Measurements from ENCODE around the gene LCN9. TPM values are rescaled to one million over a fixed set of nuclear protein-coding genes. Genes with fewer than 3 reads are reported as not detected.
A peak's percentile ranks its signal among the peaks of the same experiment; 100 is the strongest.
"Not testable (repeated sequence)": the region's sequence is repeated elsewhere in the genome, so short reads cannot be mapped to it uniquely, and the experiment has no call there.

Gene LCN9
- total RNA-seq, 8 experiments from 2014 or later, result 0.78 to 1.7 (median 0.81) TPM; not detected in 5

DNA sequence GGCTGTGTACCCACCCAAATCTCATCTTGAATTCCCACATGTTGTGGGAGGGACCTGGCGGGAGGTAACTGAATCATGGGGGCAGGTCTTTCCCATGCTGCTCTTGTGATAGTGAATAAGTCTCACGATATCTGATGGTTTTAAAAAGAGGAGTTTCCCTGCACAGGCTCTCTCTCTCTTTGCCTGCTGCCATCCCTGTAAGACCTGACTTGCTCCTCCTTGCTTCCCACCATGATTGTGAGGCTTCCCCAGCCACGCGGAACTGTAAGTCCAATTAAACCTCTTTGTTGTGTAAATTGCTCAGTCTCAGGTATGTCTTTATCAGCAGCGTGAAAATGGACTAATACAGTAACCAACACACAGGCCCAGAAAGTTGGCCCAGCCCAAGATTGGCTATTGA, 5.9 kb downstream of the LCN9 start:
- H3K4me1 ChIP-seq (replicated peaks in 1 of 2); H3K4me3 ChIP-seq; in situ Hi-C loops (cut with MboI; ENCODE audit: low pct_unique_long_range_greater_than_20kb in 2 of 9, low sequenced_read_pairs in 9 of 9, unreplicated experiment in 9 of 9); H3K27ac ChIP-seq; ATAC-seq (replicated peaks in 6 of 8): not testable (repeated sequence)
- WGBS, 10 experiments, result 0 to 89% (median 69%) methylated on average over 1 to 3 of the region's 5 CpGs; no CpG with 5 or more reads in 4 of the 10 experiments

DNA sequence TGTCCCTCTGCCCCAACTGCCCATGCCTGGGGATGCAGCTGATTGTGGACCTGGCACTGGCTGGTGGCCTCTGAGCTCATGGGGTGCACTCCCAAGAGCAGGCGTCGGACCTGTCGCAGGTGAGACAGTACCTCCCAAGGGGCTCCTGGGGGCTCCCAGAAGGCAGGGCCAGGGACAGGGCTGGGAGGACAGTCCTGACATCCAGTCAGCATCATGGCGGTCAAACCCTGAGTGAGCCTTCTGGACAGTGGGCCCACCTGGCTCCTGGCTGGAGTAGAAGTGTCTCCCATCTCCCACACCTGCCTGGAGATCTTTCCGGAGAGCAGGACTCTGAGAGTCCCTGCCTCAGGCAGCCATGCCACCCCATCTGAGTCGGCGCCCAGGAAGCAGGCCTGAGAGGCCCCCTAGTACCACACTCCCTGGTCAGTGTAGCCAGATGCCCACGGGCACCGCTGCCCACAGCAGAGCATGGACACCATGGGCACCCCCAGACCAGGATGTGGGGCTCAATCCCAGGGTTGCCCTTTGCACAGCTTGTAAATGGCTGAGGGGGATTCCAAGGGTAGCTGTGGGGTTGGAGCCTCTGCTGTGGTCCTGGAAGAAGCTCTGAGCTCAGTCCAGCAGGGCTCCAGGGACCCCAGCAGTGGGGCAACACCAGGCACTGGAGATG, 6.6 kb downstream of the LCN9 start:
- WGBS, 10 experiments, result 46 to 100% (median 60%) methylated on average over 1 to 5 of the region's 9 CpGs; no CpG with 5 or more reads in 7 of the 10 experiments
- no peaks in the 10 kb centered on the region for H3K4me1 ChIP-seq (replicated peaks in 1 of 2)
- in situ Hi-C loops (cut with MboI; ENCODE audit: low pct_unique_long_range_greater_than_20kb in 2 of 9, low sequenced_read_pairs in 9 of 9, unreplicated experiment in 9 of 9), result no loop called here

DNA sequence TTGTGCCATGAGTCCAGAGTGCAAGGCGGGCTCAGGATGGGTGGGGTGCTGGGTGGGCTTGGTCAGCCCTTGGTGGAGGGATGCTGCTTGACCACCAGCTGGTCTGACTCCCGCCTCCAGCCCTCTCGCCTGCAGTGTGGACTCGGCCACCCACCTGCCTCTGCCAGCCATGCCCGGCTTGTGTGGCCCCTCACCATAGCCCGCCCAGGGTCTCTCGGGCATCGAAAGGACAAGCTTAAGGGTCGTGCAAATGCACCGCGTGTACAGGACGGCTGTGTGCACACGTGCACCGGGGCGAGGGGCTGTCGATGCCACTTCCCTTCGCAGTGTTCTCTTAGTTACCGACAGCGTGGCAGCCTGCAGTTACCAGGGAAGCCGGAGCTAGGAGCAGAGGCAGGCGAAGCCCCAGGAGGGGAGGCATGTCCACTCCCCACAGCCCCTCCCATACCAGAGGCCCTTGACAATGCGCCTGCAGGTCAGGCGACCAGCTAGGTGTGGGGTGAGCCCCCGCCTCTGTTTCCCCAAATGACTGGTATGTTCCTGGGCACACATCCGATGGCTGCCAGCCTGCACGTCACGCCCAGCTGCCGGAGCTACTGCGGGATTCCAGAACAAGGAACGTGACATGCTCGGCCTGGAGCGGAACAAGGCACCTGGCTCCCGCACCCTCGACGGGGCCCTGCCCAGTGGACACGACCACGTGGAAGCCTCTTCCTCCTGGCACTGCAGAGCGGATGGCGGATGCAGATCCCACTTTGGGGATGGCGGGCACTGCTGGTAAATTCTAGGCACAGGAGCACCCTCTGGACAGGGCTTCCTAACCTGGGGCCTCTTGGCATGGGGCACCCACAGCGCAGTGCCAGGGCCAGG, 7.8 kb downstream of the LCN9 start:
- no peak for ATAC-seq (replicated peaks in 6 of 8)
- Histone ChIP-seq H3K4me3 (no peak overlapping the region), H3K27ac (no peak overlapping the region), H3K4me1 (replicated peaks in 1 of 2) (no peaks in the 10 kb centered on the region)
- 0 to 87% (median 78%) methylated on average over 1 to 7 of the region's 41 CpGs; no CpG with 5 or more reads in 4 of the 10 experiments for WGBS, 10 experiments
- in situ Hi-C loops (cut with MboI; ENCODE audit: low pct_unique_long_range_greater_than_20kb in 2 of 9, low sequenced_read_pairs in 9 of 9, unreplicated experiment in 9 of 9), result no loop called here

More for the DNA sequence above, 6.6 kb downstream of the LCN9 start:
- Histone ChIP-seq H3K4me3 (no peak overlapping the region), H3K27ac (no peak overlapping the region)
- no peak for ATAC-seq (replicated peaks in 6 of 8)

DNA sequence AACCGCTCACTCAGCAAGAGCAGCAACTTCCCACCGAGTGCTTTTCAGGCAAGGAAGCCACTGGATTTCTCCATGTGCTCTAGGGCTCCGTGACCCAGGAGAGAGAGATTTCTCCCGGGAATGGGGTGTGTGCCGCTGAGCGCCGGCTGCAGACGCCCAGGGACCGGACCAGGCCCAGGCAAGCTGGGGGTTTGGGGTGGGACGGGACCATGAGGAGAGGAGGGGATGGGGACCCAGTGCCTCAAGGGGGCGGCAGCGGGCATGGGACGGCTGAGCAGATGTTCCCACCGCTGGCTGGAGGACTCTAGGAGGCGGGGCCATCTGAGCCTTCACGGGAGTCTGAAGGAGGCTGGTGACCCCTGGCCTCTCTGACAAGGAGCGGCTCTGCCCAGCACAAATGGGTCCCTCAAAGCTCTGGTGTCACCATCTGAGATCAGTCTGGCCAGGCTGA, 8.5 kb downstream of the LCN9 start:
- ATAC-seq (replicated peaks in 6 of 8), result no peak
- in situ Hi-C loops (cut with MboI; ENCODE audit: low pct_unique_long_range_greater_than_20kb in 2 of 9, low sequenced_read_pairs in 9 of 9, unreplicated experiment in 9 of 9), result no loop called here
- H3K27ac ChIP-seq, result no peak overlapping the region
- H3K4me1 ChIP-seq (replicated peaks in 1 of 2), result no peaks in the 10 kb centered on the region
- H3K4me3 ChIP-seq, result no peak overlapping the region
- no CpG with 5 or more reads among the region's 17 CpGs for WGBS, 10 experiments

DNA sequence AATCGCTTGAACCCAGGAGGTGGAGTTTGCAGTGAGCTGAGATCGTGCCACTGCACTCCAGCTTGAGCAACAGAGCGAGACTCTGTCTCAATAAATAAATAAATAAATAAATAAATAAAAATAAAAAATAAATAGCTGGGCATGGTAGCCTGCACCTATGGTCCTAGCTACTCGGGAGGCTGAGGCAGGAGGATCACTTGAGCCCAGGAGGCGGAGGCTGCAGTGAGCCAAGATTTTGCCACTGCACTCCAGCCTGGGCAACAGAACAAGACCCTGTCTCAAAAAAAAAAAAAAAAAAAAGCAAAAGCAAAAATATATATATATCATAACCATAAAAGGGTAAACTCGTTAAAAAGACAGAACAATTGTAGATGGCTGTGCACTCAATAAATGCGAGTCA, 9.7 kb downstream of the LCN9 start:
- in situ Hi-C loops (cut with MboI; ENCODE audit: low pct_unique_long_range_greater_than_20kb in 2 of 9, low sequenced_read_pairs in 9 of 9, unreplicated experiment in 9 of 9); H3K27ac ChIP-seq; H3K4me3 ChIP-seq; H3K4me1 ChIP-seq (replicated peaks in 1 of 2); ATAC-seq (replicated peaks in 6 of 8): not testable (repeated sequence)
- 17 to 96% (median 67%) methylated on average over 1 to 7 of the region's 7 CpGs for WGBS, 10 experiments

DNA sequence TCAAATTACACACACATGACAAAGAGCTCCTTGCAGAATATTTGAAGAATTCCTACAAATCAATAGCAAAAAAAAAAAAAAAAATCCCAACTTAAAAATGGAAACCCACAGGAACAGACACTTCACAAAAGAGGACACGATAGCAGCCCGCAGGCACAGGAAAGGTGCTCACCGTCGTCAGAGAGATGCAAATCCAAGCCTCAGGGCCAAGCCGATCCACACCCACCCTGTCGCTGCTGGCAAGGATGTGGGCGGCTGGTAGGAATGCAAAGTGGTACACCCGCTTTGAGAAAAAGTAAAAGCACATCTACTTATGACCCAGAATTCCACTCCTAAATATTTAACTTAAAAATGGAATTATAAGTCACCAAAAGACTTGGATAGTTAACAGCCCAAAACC, 10.8 kb downstream of the LCN9 start:
- Histone ChIP-seq H3K4me3 (no peak overlapping the region), H3K4me1 (replicated peaks in 1 of 2) (no peaks in the 10 kb centered on the region), H3K27ac (no peak overlapping the region)
- ATAC-seq (replicated peaks in 6 of 8), result no peak
- WGBS, 10 experiments, result 28 to 100% (median 60%) methylated on average over 1 to 8 of the region's 8 CpGs
- in situ Hi-C loops (cut with MboI; ENCODE audit: low pct_unique_long_range_greater_than_20kb in 2 of 9, low sequenced_read_pairs in 9 of 9, unreplicated experiment in 9 of 9), result no loop called here

DNA sequence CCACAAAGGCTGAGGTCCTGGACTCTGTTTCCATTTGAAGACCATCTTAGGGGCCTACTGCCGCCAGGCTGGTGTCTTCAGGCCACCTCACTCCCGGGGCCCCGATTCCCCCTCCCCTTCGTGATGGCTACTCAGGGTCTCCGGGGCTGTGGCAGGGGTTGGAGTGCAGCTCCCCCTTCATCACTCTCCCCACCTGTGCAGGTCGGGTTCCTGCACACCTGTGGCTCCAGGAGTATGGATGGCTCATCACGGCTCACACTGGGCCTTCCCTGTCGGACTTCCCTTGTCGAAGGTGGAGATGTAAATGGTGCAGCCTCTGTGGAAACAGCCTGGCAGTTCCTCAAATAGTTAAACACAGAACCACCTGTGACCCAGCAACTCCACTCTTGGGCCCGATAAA, 11.9 kb downstream of the LCN9 start:
- WGBS, 10 experiments, result 37 to 80% (median 47%) methylated on average over 1 to 5 of the region's 10 CpGs; no CpG with 5 or more reads in 7 of the 10 experiments
- Histone ChIP-seq H3K27ac (no peak overlapping the region), H3K4me1 (replicated peaks in 1 of 2) (no peaks in the 10 kb centered on the region), H3K4me3 (no peak overlapping the region)
- ATAC-seq (replicated peaks in 6 of 8), result no peak
- in situ Hi-C loops (cut with MboI; ENCODE audit: low pct_unique_long_range_greater_than_20kb in 2 of 9, low sequenced_read_pairs in 9 of 9, unreplicated experiment in 9 of 9), result no loop called here

DNA sequence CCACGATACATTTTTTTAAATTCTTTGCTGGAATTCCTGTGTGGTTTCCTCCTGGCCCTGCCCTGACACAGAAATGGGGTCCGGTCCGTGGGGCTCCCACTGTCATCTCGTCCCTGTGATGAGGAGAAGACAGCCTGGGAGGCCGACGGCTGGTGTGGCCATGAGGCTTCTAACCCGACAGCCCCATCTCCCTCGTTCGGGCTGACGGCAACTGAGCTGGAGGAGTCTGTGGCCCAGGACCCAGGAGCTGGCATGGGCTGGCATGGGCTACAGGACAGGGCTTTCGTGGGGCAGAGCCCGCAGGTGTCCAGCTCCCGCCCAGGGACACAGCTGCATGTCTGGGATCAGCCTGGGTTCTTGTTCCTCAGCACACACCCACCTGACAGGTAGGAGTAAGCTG, 13.8 kb downstream of the LCN9 start:
- Histone ChIP-seq H3K27ac (no peak overlapping the region), H3K4me3 (no peak overlapping the region), H3K4me1 (replicated peaks in 1 of 2) (no peaks in the 10 kb centered on the region)
- 0 to 84% (median 75%) methylated on average over 1 to 12 of the region's 13 CpGs; no CpG with 5 or more reads in 4 of the 10 experiments for WGBS, 10 experiments
- no peak for ATAC-seq (replicated peaks in 6 of 8)
- in situ Hi-C loops (cut with MboI; ENCODE audit: low pct_unique_long_range_greater_than_20kb in 2 of 9, low sequenced_read_pairs in 9 of 9, unreplicated experiment in 9 of 9), result no loop called here

DNA sequence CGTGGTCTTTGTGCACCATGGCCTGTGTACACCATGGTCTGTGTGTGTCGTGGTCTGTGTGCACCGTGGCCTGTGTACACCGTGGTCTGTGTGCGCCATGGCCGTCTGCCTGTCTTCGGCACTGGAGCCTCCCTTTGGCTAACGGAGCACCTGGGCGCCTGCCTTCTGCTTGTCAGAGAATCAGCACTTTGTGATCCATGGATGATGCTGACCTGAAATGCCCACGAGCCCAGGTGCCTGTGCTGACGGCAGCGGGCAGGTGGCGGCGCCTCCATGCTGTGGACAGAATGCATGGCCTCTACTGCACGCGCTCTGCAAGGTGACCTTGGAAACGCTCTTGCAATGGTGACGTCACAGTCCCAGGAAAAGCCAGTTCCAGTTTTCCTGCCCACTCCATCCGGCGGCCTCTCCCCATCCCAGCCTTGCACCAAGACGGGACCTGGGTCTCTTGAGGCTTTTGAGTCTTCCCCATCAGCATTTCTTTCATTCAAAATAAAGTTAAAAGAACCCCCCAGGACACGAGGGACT, 14.6 kb downstream of the LCN9 start:
- WGBS, 10 experiments, result 20 to 96% (median 76%) methylated on average over 1 to 12 of the region's 22 CpGs; no CpG with 5 or more reads in 4 of the 10 experiments
- ATAC-seq (replicated peaks in 6 of 8), result no peak
- Histone ChIP-seq H3K4me1 (replicated peaks in 1 of 2) (no peaks in the 10 kb centered on the region), H3K27ac (no peak overlapping the region), H3K4me3 (no peak overlapping the region)
- in situ Hi-C loops (cut with MboI; ENCODE audit: low pct_unique_long_range_greater_than_20kb in 2 of 9, low sequenced_read_pairs in 9 of 9, unreplicated experiment in 9 of 9), result no loop called here

DNA sequence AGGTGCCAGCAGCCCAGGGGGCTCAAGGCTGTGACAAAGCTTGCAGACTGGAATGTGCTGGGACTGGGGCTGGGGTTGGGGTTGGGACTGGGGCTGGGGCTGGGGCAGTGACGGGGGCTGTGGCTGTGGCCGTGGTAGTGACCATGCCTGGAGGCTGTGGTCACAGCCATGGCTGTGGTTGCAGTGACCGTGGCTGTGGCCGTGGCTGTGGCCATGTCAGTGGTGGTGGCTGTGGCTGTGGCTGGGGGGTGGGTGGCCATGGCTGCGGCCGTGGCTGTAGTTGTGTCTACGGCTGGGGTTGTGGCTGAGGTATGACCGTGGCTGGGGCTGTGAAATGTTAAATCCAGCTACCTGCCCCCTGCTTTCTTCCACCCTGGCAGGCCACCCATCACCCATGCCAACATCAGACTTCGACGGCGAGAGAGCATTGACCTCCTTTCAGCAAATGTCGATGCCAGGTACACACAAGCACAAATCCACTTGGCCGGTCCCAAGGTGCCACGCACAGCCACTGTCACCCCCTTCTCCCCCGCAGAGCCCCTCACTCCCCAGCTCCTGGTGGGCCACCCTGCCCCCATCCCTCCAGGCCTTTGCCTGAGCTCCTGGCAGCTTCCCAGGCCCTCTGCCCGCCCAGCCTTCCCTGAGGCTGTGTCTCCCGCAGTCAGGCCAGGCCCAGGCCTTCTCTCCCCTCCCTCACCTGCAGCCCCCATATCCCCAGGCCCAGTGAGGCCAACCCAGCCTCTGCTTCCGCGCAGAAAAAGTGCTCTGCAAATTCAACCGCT, 15.3 kb downstream of the LCN9 start:
- H3K4me1 ChIP-seq (replicated peaks in 1 of 2), result no peaks in the 10 kb centered on the region
- H3K27ac ChIP-seq, result no peak overlapping the region
- no peak overlapping the region for H3K4me3 ChIP-seq
- ATAC-seq (replicated peaks in 6 of 8), result no peak
- WGBS, 10 experiments, result 6 to 100% (median 93%) methylated on average over 1 to 6 of the region's 20 CpGs; no CpG with 5 or more reads in 5 of the 10 experiments
- in situ Hi-C loops (cut with MboI; ENCODE audit: low pct_unique_long_range_greater_than_20kb in 2 of 9, low sequenced_read_pairs in 9 of 9, unreplicated experiment in 9 of 9), result no loop called here

DNA sequence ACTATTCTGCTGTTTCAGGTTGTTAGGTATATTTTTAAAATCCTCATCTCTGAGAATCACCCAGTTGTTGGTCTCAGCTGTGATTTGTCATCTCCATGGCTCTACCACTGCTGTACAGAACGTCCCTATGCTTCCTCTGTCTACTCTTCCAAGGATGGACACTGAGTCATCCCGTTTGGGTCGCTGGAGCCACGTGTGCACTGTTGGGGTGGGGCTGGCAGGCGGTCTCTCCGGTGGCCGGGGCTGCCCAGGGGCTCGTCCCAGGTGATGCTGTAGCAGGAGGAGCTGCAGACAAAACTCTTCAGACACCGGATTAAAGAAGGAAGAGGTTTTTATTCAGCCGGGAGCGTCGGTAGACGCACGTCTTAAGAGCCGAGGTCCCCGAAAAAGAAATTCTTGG, 16.9 kb downstream of the LCN9 start:
- Histone ChIP-seq H3K4me3 (no peak overlapping the region), H3K4me1 (replicated peaks in 1 of 2) (no peaks in the 10 kb centered on the region), H3K27ac (no peak overlapping the region)
- in situ Hi-C loops (cut with MboI; ENCODE audit: low pct_unique_long_range_greater_than_20kb in 2 of 9, low sequenced_read_pairs in 9 of 9, unreplicated experiment in 9 of 9), result no loop called here
- ATAC-seq (replicated peaks in 6 of 8), result peak in 5 of 8 experiments; percentile 40 to 73 (median 60)
- 33 to 82% (median 74%) methylated on average over 3 to 7 of the region's 16 CpGs; no CpG with 5 or more reads in 5 of the 10 experiments for WGBS, 10 experiments

DNA sequence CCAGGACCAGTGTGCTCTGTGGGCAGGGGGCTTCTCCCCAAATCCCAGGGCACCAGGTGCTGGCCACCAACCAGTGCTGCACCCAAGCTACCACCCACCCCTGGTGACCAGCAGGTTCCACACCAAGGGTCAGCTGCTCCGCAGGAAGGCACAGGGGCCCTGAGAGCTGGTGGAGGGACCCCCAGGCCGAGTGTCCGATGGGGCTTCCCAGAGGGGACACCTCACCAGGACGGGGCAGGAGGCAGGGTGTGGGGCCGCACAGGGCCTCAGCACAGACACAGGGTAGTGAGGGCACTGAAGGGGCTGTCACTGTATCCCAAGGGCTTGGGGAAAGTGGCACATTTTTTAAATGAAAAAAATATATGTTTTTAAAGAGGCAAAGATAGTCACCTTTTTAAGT, 18.1 kb downstream of the LCN9 start:
- in situ Hi-C loops (cut with MboI; ENCODE audit: low pct_unique_long_range_greater_than_20kb in 2 of 9, low sequenced_read_pairs in 9 of 9, unreplicated experiment in 9 of 9), result no loop called here
- Histone ChIP-seq H3K27ac (no peak overlapping the region), H3K4me1 (replicated peaks in 1 of 2) (no peaks in the 10 kb centered on the region), H3K4me3 (no peak overlapping the region)
- no peak for ATAC-seq (replicated peaks in 6 of 8)
- 40 to 69% methylated on average over 3 to 4 of the region's 5 CpGs; no CpG with 5 or more reads in 8 of the 10 experiments for WGBS, 10 experiments
